ENCODE measurements around the gene HAPSTR1.
"Not testable (repeated sequence)": the region's sequence is repeated elsewhere in the genome, so short reads cannot be mapped to it uniquely, and the experiment has no call there.

The HAPSTR1 gene

GRCh38 chr16:9090960-9091866, at the start of gene HAPSTR1:
Gene HAPSTR1, plus strand, starts transcription at chr16:9091644. Its CDS starts 401 bp downstream, at chr16:9092045.
- DNase-seq (ENCODE audit: insufficient read length, low spot score) (peak; percentile 97), FAIRE-seq (peak; percentile 83)

GRCh38 chr16:9042533-9042932, 48.9 kb upstream of the HAPSTR1 start:
- FAIRE-seq (no peak), DNase-seq (ENCODE audit: insufficient read length, low spot score) (no peak)

- no peak for FAIRE-seq
- DNase-seq (ENCODE audit: insufficient read length, low spot score) = no peak
Measured at GRCh38 chr16:9042964-9043680, 48.3 kb upstream of the HAPSTR1 start.

GRCh38 chr16:9045562-9045961, 45.9 kb upstream of the HAPSTR1 start:
- not testable (repeated sequence) for DNase-seq (ENCODE audit: insufficient read length, low spot score); FAIRE-seq

- DNase-seq (ENCODE audit: insufficient read length, low spot score) (no peak), FAIRE-seq (no peak)
Measured at GRCh38 chr16:9046667-9047055, 44.8 kb upstream of the HAPSTR1 start.

GRCh38 chr16:9047689-9048301, 43.6 kb upstream of the HAPSTR1 start:
- DNase-seq (ENCODE audit: insufficient read length, low spot score) (peak; percentile 89), FAIRE-seq (no peak)

GRCh38 chr16:9048302-9048700, 43.1 kb upstream of the HAPSTR1 start:
- FAIRE-seq = no peak
- no peak for DNase-seq (ENCODE audit: insufficient read length, low spot score)

GRCh38 chr16:9049241-9049640, 42.2 kb upstream of the HAPSTR1 start:
- FAIRE-seq (no peak), DNase-seq (ENCODE audit: insufficient read length, low spot score) (no peak)

- DNase-seq (ENCODE audit: insufficient read length, low spot score) (no peak), FAIRE-seq (no peak)
Measured at GRCh38 chr16:9050102-9050830, 41.2 kb upstream of the HAPSTR1 start.

- FAIRE-seq (no peak), DNase-seq (ENCODE audit: insufficient read length, low spot score) (peak; percentile 72)
Measured at GRCh38 chr16:9053006-9053601, 38.3 kb upstream of the HAPSTR1 start.

GRCh38 chr16:9054460-9054859, 37.0 kb upstream of the HAPSTR1 start:
- FAIRE-seq (no peak), DNase-seq (ENCODE audit: insufficient read length, low spot score) (no peak)

GRCh38 chr16:9055115-9055514, 36.3 kb upstream of the HAPSTR1 start:
- no peak for FAIRE-seq

GRCh38 chr16:9055661-9056060, 35.8 kb upstream of the HAPSTR1 start:
- no peak for FAIRE-seq
- no peak for DNase-seq (ENCODE audit: insufficient read length, low spot score)

More at GRCh38 chr16:9055115-9055514, 36.3 kb upstream of the HAPSTR1 start:
- no peak for DNase-seq (ENCODE audit: insufficient read length, low spot score)

- DNase-seq (ENCODE audit: insufficient read length, low spot score) = no peak
- FAIRE-seq = no peak
Measured at GRCh38 chr16:9056061-9056460, 35.4 kb upstream of the HAPSTR1 start.

GRCh38 chr16:9058211-9058610, 33.2 kb upstream of the HAPSTR1 start:
- DNase-seq (ENCODE audit: insufficient read length, low spot score) (no peak), FAIRE-seq (no peak)

- no peak for FAIRE-seq
- DNase-seq (ENCODE audit: insufficient read length, low spot score) = no peak
Measured at GRCh38 chr16:9060225-9060624, 31.2 kb upstream of the HAPSTR1 start.

GRCh38 chr16:9061358-9061813, 30.1 kb upstream of the HAPSTR1 start:
- FAIRE-seq (no peak), DNase-seq (ENCODE audit: insufficient read length, low spot score) (no peak)

GRCh38 chr16:9062301-9062700, 29.1 kb upstream of the HAPSTR1 start:
- FAIRE-seq = no peak
- no peak for DNase-seq (ENCODE audit: insufficient read length, low spot score)

GRCh38 chr16:9065077-9065476, 26.4 kb upstream of the HAPSTR1 start:
- no peak for DNase-seq (ENCODE audit: insufficient read length, low spot score)
- no peak for FAIRE-seq

GRCh38 chr16:9068886-9069285, 22.6 kb upstream of the HAPSTR1 start:
- DNase-seq (ENCODE audit: insufficient read length, low spot score) (no peak), FAIRE-seq (no peak)
